ENCODE data around the gene VPS29. TPM values are rescaled to one million over a fixed set of nuclear protein-coding genes. Genes with fewer than 3 reads are reported as not detected.
"Not testable (repeated sequence)": the region's sequence is repeated elsewhere in the genome, so short reads cannot be mapped to it uniquely, and the experiment has no call there.

VPS29 gene
- polyA plus RNA-seq, 1 donor (not counting 4 experiments of a cell fraction or from before 2014, with no cell fraction given), result 219 TPM

DNA sequence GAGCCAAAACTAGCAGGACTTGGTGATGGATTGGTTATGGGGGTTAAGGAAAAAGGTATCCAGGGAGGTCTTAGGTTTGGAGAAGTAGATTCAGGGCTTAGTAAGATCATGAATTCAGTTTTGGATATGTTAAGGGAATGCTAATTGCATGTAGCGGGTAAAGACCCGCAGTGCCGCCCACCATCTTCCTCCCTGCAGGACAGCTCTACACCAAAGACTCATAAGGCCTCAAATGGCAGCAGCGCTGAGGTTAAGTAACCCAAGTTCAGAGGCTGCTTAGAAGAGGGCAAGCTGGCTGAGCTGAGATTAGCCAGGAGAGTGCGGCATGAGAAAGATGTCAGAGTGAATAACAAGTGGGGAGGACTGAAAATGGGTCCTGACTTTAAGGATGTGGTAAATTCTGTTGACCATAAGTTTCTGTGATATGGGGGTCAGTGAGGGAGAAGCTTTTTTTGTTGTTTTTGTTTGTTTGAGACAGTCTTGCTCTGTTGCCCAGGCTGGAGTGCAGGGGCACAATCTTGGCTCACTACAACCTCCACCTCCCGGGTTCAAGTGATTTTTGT, 26.4 kb upstream of the VPS29 start:
- no peaks in the 10 kb centered on the region for H3K79me2 ChIP-seq (ENCODE audit: control insufficient read depth, insufficient read depth, low read length)
- no peaks in the 10 kb centered on the region for H3K9me1 ChIP-seq (ENCODE audit: control insufficient read depth, extremely low read depth, insufficient read depth, low read length)
- H3K4me2 ChIP-seq (ENCODE audit: control insufficient read depth, extremely low read depth, insufficient read depth, low read depth, low read length), result no peak overlapping the region
- no peak overlapping the region for H3K4me3 ChIP-seq (ENCODE audit: control insufficient read depth in 2 of 3, extremely low read depth in 1 of 3, insufficient read depth in 2 of 3, low read depth in 1 of 3, low read length in 3 of 3)
- no peak overlapping the region for H3K27ac ChIP-seq (ENCODE audit: control insufficient read depth, insufficient read depth, low read length)
- no peak for DNase-seq (ENCODE audit: low read depth, low spot score)
- dilution Hi-C loops (cut with MboI; ENCODE audit: extremely low pct_ligation_motif_present, low sequenced_read_pairs), result no loop called here
- H3K9ac ChIP-seq (ENCODE audit: control insufficient read depth, extremely low read depth, insufficient read depth, low read length), result no peak overlapping the region
- no peaks in the 10 kb centered on the region for H3K27me3 ChIP-seq (ENCODE audit: control insufficient read depth, extremely low read depth, insufficient read depth, low read length)
- peaks cover 2 to 5% of the 10 kb centered on the region in 2 experiments for H3K36me3 ChIP-seq (ENCODE audit: control insufficient read depth in 2 of 2, extremely low read depth in 1 of 2, insufficient read depth in 2 of 2, low read length in 2 of 2)
- H3K4me1 ChIP-seq (ENCODE audit: control insufficient read depth, extremely low read depth, insufficient read depth, low read length), result peaks cover 13% of the 10 kb centered on the region
- no peak for FAIRE-seq
- TF ChIP-seq, protein P1, sequence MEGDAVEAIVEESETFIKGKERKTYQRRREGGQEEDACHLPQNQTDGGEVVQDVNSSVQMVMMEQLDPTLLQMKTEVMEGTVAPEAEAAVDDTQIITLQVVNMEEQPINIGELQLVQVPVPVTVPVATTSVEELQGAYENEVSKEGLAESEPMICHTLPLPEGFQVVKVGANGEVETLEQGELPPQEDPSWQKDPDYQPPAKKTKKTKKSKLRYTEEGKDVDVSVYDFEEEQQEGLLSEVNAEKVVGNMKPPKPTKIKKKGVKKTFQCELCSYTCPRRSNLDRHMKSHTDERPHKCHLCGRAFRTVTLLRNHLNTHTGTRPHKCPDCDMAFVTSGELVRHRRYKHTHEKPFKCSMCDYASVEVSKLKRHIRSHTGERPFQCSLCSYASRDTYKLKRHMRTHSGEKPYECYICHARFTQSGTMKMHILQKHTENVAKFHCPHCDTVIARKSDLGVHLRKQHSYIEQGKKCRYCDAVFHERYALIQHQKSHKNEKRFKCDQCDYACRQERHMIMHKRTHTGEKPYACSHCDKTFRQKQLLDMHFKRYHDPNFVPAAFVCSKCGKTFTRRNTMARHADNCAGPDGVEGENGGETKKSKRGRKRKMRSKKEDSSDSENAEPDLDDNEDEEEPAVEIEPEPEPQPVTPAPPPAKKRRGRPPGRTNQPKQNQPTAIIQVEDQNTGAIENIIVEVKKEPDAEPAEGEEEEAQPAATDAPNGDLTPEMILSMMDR (optimal IDR thresholded peaks at IDR 0.05 in 1 of 3, IDR thresholded peaks at IDR 0.05 in 1 of 3, conservative IDR thresholded peaks at IDR 0.05 in 1 of 3; ENCODE audit: extremely low read depth in 1 of 3, insufficient read depth in 2 of 3, low read length in 3 of 3), result no peak
- TF ChIP-seq EZH2 (IDR thresholded peaks at IDR 0.05; ENCODE audit: low read length), result no peak
- no peak overlapping the region for H2AFZ ChIP-seq (ENCODE audit: control insufficient read depth, low read length)
- peaks cover 2% of the 10 kb centered on the region for H4K20me1 ChIP-seq (ENCODE audit: control insufficient read depth, extremely low read depth, insufficient read depth, low read length)
- no peaks in the 10 kb centered on the region for H3K9me3 ChIP-seq (ENCODE audit: control insufficient read depth, low read depth, low read length)

DNA sequence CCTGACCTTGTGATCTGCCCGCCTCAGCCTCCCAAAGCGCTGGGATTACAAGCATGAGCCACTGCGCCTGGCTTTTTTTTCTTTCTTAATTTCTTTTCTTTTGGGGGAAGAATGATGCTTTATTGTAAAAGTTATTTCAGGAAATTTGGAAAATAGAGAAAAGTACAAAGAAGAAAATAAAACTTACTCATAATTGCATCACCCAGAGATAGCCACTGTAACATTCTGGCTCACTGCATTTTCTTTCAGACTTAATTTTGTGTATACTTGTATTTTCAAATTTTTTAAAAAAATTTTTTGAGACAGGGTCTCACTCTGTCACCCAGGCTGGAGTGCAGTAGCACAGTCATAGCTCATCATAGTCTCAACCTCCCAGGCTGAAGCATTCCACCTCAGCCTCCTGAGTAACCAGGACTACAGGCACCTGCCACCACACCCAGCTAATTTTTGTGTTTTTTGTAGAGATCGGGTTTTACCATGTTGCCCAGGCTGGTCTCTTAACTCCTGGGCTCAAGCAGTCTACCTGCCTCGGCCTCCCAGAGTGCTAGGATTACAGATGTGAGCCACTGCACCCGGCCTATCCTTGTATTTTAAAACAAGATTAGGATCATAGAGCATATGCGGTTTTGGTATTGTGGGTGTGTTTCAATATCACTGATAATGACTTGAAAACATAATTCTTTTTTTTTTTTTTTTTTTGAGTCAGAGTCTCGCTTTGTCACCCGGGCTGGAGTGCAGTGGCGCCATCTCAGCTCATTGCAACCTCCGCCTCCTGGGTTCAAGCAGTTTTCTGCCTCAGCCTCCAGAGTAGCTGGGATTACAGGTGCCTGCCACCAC, 19.2 kb upstream of the VPS29 start:
- H4K20me1 ChIP-seq (ENCODE audit: control insufficient read depth, extremely low read depth, insufficient read depth, low read length); FAIRE-seq; H3K9me1 ChIP-seq (ENCODE audit: control insufficient read depth, extremely low read depth, insufficient read depth, low read length); H3K27ac ChIP-seq (ENCODE audit: control insufficient read depth, insufficient read depth, low read length); H3K9ac ChIP-seq (ENCODE audit: control insufficient read depth, extremely low read depth, insufficient read depth, low read length); DNase-seq (ENCODE audit: low read depth, low spot score); H2AFZ ChIP-seq (ENCODE audit: control insufficient read depth, low read length); dilution Hi-C loops (cut with MboI; ENCODE audit: extremely low pct_ligation_motif_present, low sequenced_read_pairs); H3K36me3 ChIP-seq (ENCODE audit: control insufficient read depth in 2 of 2, extremely low read depth in 1 of 2, insufficient read depth in 2 of 2, low read length in 2 of 2); H3K4me3 ChIP-seq (ENCODE audit: control insufficient read depth in 2 of 3, extremely low read depth in 1 of 3, insufficient read depth in 2 of 3, low read depth in 1 of 3, low read length in 3 of 3); H3K4me1 ChIP-seq (ENCODE audit: control insufficient read depth, extremely low read depth, insufficient read depth, low read length); H3K79me2 ChIP-seq (ENCODE audit: control insufficient read depth, insufficient read depth, low read length); H3K4me2 ChIP-seq (ENCODE audit: control insufficient read depth, extremely low read depth, insufficient read depth, low read depth, low read length); H3K27me3 ChIP-seq (ENCODE audit: control insufficient read depth, extremely low read depth, insufficient read depth, low read length); H3K9me3 ChIP-seq (ENCODE audit: control insufficient read depth, low read depth, low read length): not testable (repeated sequence)

DNA sequence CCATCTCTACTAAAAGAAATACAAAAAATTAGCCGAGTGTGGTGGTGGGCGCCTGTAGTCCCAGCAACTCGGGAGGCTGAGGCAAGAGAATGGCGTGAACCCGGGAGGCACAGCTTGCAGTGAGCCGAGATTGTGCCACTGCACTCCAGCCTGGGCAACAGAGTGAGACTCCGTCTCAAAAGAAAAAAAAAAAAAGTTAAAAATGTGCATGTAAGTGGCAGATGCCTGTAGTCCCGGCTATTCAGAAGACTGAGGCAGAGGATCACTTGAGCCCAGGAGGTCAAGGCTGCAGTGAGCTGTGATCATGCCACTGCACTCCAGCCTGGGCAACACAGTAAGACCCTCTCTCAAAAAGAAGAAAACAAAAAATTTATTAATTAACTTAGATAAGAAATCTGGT, 16.1 kb upstream of the VPS29 start:
- H3K27me3 ChIP-seq (ENCODE audit: control insufficient read depth, extremely low read depth, insufficient read depth, low read length); H3K4me2 ChIP-seq (ENCODE audit: control insufficient read depth, extremely low read depth, insufficient read depth, low read depth, low read length); H3K9me1 ChIP-seq (ENCODE audit: control insufficient read depth, extremely low read depth, insufficient read depth, low read length); H3K79me2 ChIP-seq (ENCODE audit: control insufficient read depth, insufficient read depth, low read length); H2AFZ ChIP-seq (ENCODE audit: control insufficient read depth, low read length); dilution Hi-C loops (cut with MboI; ENCODE audit: extremely low pct_ligation_motif_present, low sequenced_read_pairs); H3K4me3 ChIP-seq (ENCODE audit: control insufficient read depth in 2 of 3, extremely low read depth in 1 of 3, insufficient read depth in 2 of 3, low read depth in 1 of 3, low read length in 3 of 3); H3K4me1 ChIP-seq (ENCODE audit: control insufficient read depth, extremely low read depth, insufficient read depth, low read length); H3K27ac ChIP-seq (ENCODE audit: control insufficient read depth, insufficient read depth, low read length); H3K9ac ChIP-seq (ENCODE audit: control insufficient read depth, extremely low read depth, insufficient read depth, low read length); H4K20me1 ChIP-seq (ENCODE audit: control insufficient read depth, extremely low read depth, insufficient read depth, low read length); DNase-seq (ENCODE audit: low read depth, low spot score); H3K9me3 ChIP-seq (ENCODE audit: control insufficient read depth, low read depth, low read length); FAIRE-seq; H3K36me3 ChIP-seq (ENCODE audit: control insufficient read depth in 2 of 2, extremely low read depth in 1 of 2, insufficient read depth in 2 of 2, low read length in 2 of 2): not testable (repeated sequence)

Data from keratinocyte (primary cell).